Caco-2 (cell line): ENCODE measurements around the gene SLC6A13. TPM values are rescaled to one million over a fixed set of nuclear protein-coding genes. Genes with fewer than 3 reads are reported as not detected.

Experiments used
- BruUV-seq: library from RNA; stranded (reverse); fragments of 400-500 nt; replicated peaks from 2 replicates; lab custom pipeline; 2021; lab: Mats Ljungman, UMichigan
- CTCF ChIA-PET: fragments of 300-600 bp; sonication (Branson Sonifier 250); formaldehyde crosslinking; loops from one replicate; lab custom pipeline; 2022; ENCODE audit warnings: antibody characterized with exemption; lab: Charles Lee
- POLR2A ChIA-PET: fragments of 300-600 bp; sonication (Branson Sonifier 250); formaldehyde crosslinking; loops from one replicate; lab custom pipeline; 2022; ENCODE audit warnings: antibody characterized with exemption; lab: Charles Lee
- DNase-seq, 2 experiments: peaks; one replicate each; pipeline versions ENCODE4 v3.0.0 to v3.0.0-alpha.2; 2020 to 2022
- H3K27me3 ChIP-seq: replicated peaks from 2 replicates; pipeline ENCODE4 v1.6.0; 2011; ENCODE audit warnings: low read length; ENCODE audit not compliant: control insufficient read depth, insufficient read depth
- H3K36me3 ChIP-seq: 2 replicates; pipeline ENCODE4 v1.5.1; 2011; ENCODE audit warnings: low read length; ENCODE audit not compliant: control insufficient read depth, insufficient read depth
- H3K4me1 ChIP-seq: fragments of 250-450 bp; sonication (Bioruptor Pico); 2 replicates; pipeline ENCODE4 v1.5.1; 2020; ENCODE audit warnings: mild to moderate bottlenecking
- H3K4me3 ChIP-seq: 2 replicates; pipeline ENCODE4 v1.5.1; 2011; ENCODE audit warnings: low read depth, mild to moderate bottlenecking, control low read depth, low read length
- H3K9me3 ChIP-seq: fragments of 250-450 bp; sonication (Bioruptor Pico); 2 replicates; pipeline ENCODE4 v1.5.1; 2020; ENCODE audit warnings: mild to moderate bottlenecking, moderate library complexity
- H3K27ac Mint-ChIP-seq: one replicate; pipeline ENCODE4 v1.8.0; 2022; ENCODE audit warnings: mixed read lengths; ENCODE audit not compliant: unreplicated experiment
- H3K27me3 Mint-ChIP-seq: one replicate; pipeline ENCODE4 v1.8.0; 2022; ENCODE audit warnings: mixed read lengths; ENCODE audit not compliant: insufficient read depth, unreplicated experiment
- H3K36me3 Mint-ChIP-seq: one replicate; pipeline ENCODE4 v1.8.0; 2022; ENCODE audit warnings: mild to moderate bottlenecking, mixed read lengths; ENCODE audit not compliant: insufficient read depth, unreplicated experiment
- H3K4me1 Mint-ChIP-seq: one replicate; pipeline ENCODE4 v1.8.0; 2022; ENCODE audit warnings: low read depth, mixed read lengths; ENCODE audit not compliant: unreplicated experiment
- H3K4me3 Mint-ChIP-seq: one replicate; pipeline ENCODE4 v1.8.0; 2022; ENCODE audit warnings: mild to moderate bottlenecking, moderate library complexity, mixed read lengths; ENCODE audit not compliant: unreplicated experiment
- H3K9me3 Mint-ChIP-seq: one replicate; pipeline ENCODE4 v1.8.0; 2022; ENCODE audit warnings: mixed read lengths; ENCODE audit not compliant: unreplicated experiment
- CTCF ChIP-seq, 2 experiments: fragments of 200-600 bp in 1 of 2; IDR thresholded peaks; 1 replicate in 1 of 2; 2 replicates in 1 of 2; pipeline versions ENCODE4 v1.5.1 to v1.8.0; 2011 to 2022; ENCODE audit warnings: antibody characterized with exemption in 1 of 2, control low read depth in 1 of 2, inconsistent platforms in 1 of 2, low read depth in 1 of 2, low read length in 1 of 2, mild to moderate bottlenecking in 1 of 2, moderate library complexity in 1 of 2; ENCODE audit not compliant: insufficient read depth in 1 of 2, severe bottlenecking in 1 of 2, unreplicated experiment in 1 of 2
- intact Hi-C: fragments of 100-400 bp; cut with micrococcal nuclease; formaldehyde crosslinking; loops from one replicate; pipeline ENCODE4 v1.10.0; 2022; ENCODE audit not compliant: unreplicated experiment
- total RNA-seq: library from RNA; stranded (reverse); gene quantifications from 2 replicates; pipeline ENCODE4 v1.2.3, GENCODE V29; 2022

The SLC6A13 gene
- total RNA-seq, 1 experiment from 2014 or later: 1.0 TPM

GRCh38 chr12:225012-225411, 37.6 kb downstream of the SLC6A13 start:
- TF ChIP-seq CTCF (IDR thresholded peaks at IDR 0.05; ENCODE audit: insufficient read depth in 1 of 2, low read depth in 1 of 2, low read length in 1 of 2, severe bottlenecking in 1 of 2, unreplicated experiment in 1 of 2): no peak
- peak in 1 of 2 experiments; percentile 29 for DNase-seq
- POLR2A ChIA-PET: no interaction called here
- Histone ChIP-seq H3K9me3 (no peaks in the 10 kb centered on the region), H3K27me3 (no peaks in the 10 kb centered on the region), H3K36me3 (no peaks in the 10 kb centered on the region), H3K4me3 (no peak overlapping the region), H3K4me1 (no peaks in the 10 kb centered on the region)
- CTCF ChIA-PET: no interaction called here
- Mint-ChIP-seq H3K36me3 (no peaks in the 10 kb centered on the region), H3K9me3 (no peaks in the 10 kb centered on the region), H3K27ac (no peak overlapping the region), H3K4me1 (no peaks in the 10 kb centered on the region), H3K4me3 (no peak overlapping the region), H3K27me3 (peaks cover 21% of the 10 kb centered on the region)
- BruUV-seq: no TSS peak
- intact Hi-C loops: no loop called here

GRCh38 chr12:224330-224729, 38.3 kb downstream of the SLC6A13 start:
- peaks cover 16% of the 10 kb centered on the region for H3K27me3 Mint-ChIP-seq
- no peaks in the 10 kb centered on the region for H3K9me3 ChIP-seq
- H3K27me3 ChIP-seq: no peaks in the 10 kb centered on the region
- no peaks in the 10 kb centered on the region for H3K36me3 ChIP-seq
- no peaks in the 10 kb centered on the region for H3K4me1 ChIP-seq
- no TSS peak for BruUV-seq
- no peak overlapping the region for H3K27ac Mint-ChIP-seq
- no peak overlapping the region for H3K4me3 Mint-ChIP-seq
- no peaks in the 10 kb centered on the region for H3K36me3 Mint-ChIP-seq
- H3K4me3 ChIP-seq: no peak overlapping the region
- peak in 1 of 2 experiments; percentile 22 for DNase-seq
- TF ChIP-seq CTCF (IDR thresholded peaks at IDR 0.05; ENCODE audit: insufficient read depth in 1 of 2, low read depth in 1 of 2, low read length in 1 of 2, severe bottlenecking in 1 of 2, unreplicated experiment in 1 of 2): no peak
- ChIA-PET CTCF (interaction anchor here (1.4 kb wide), 1 partner anchor 25 kb away, joined by 3 read pairs; no protein-coding TSS in a partner anchor), POLR2A (no interaction called here)
- intact Hi-C loops: no loop called here
- H3K9me3 Mint-ChIP-seq: no peaks in the 10 kb centered on the region
- H3K4me1 Mint-ChIP-seq: no peaks in the 10 kb centered on the region

- no peak for DNase-seq
- intact Hi-C loops: no loop called here
- no peaks in the 10 kb centered on the region for H3K36me3 ChIP-seq
- no peaks in the 10 kb centered on the region for H3K36me3 Mint-ChIP-seq
- H3K9me3 ChIP-seq: no peaks in the 10 kb centered on the region
- BruUV-seq: no TSS peak
- CTCF ChIA-PET: interaction anchor here (1.4 kb wide), 1 partner anchor 24 kb away, joined by 3 read pairs; no protein-coding TSS in a partner anchor
- no peaks in the 10 kb centered on the region for H3K9me3 Mint-ChIP-seq
- H3K4me3 ChIP-seq: no peak overlapping the region
- no peak overlapping the region for H3K4me3 Mint-ChIP-seq
- POLR2A ChIA-PET: no interaction called here
- no peaks in the 10 kb centered on the region for H3K4me1 Mint-ChIP-seq
- peaks cover 13% of the 10 kb centered on the region for H3K27me3 Mint-ChIP-seq
- no peaks in the 10 kb centered on the region for H3K27me3 ChIP-seq
- no peak overlapping the region for H3K27ac Mint-ChIP-seq
- no peak for TF ChIP-seq CTCF (IDR thresholded peaks at IDR 0.05; ENCODE audit: insufficient read depth in 1 of 2, low read depth in 1 of 2, low read length in 1 of 2, severe bottlenecking in 1 of 2, unreplicated experiment in 1 of 2)
- no peaks in the 10 kb centered on the region for H3K4me1 ChIP-seq
Measured at GRCh38 chr12:223841-224240, 38.8 kb downstream of the SLC6A13 start.
